ENCODE results near the gene TGFBR2.

TGFBR2 gene

DNA sequence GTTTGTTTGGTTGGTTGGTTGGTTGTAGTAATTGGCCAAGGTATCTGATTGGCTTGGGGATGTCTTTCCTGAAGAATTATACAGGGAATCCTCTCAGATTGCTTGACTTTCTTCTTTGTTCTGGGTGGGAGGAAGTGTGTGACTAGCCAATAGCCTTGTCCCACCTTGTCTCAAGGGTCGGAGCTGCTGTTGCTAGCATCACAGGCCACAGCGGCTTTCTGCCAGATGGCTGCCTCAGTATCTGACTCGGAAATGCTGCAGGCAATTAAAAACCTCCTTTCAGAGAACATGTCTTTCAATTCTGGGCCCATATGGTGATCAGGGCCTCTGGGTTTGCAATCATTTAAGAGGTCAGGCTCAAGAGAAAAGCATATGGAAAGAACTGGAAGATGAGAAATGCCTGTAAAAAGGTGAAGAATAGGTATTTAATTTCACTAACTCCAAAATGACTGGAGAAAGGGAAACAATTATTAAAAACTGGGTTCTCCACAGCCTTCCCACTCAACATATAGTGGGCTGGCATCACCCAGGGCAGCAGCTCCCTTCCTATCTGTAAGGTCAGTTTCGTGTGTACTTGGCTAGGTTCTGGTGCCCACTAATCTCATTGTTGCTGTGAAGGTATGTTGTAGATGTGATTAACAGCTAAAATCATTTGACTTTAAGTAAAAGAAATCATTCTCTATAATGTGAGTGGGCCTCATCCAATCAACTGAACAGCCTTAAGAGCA is 32.4 kb downstream of the TGFBR2 start:
- in situ Hi-C loops (cut with HindIII; ENCODE audit: low sequenced_read_pairs) = no loop called here
- no peak overlapping the region for H3K4me3 ChIP-seq (ENCODE audit: low read depth, low read length)
- TF ChIP-seq CTCF (IDR thresholded peaks at IDR 0.05; ENCODE audit: low read depth, low read length) = no peak
- DNase-seq (ENCODE audit: low read depth, low spot score) = no peak

DNA sequence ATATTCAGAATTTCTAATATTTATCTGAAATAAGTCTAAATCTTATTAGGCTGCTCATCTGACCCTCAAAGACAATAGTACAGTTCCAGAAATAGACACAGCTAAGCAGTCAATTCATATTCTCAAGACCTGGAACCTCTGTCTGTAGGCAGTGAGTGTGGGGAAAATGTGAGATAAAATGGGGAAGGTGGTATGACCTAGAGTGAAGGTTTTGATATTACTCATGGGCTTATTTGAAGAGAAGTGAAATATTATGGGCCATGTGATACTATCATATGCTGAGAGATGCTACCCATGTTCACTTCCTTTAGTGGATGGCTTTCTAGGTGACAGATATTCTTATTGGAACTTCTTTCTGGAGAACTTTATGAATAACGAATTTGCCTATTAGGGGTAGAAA is 33.5 kb downstream of the TGFBR2 start:
- TF ChIP-seq CTCF (IDR thresholded peaks at IDR 0.05; ENCODE audit: low read depth, low read length) = no peak
- no peak overlapping the region for H3K4me3 ChIP-seq (ENCODE audit: low read depth, low read length)
- in situ Hi-C loops (cut with HindIII; ENCODE audit: low sequenced_read_pairs) = no loop called here
- no peak for DNase-seq (ENCODE audit: low read depth, low spot score)

DNA sequence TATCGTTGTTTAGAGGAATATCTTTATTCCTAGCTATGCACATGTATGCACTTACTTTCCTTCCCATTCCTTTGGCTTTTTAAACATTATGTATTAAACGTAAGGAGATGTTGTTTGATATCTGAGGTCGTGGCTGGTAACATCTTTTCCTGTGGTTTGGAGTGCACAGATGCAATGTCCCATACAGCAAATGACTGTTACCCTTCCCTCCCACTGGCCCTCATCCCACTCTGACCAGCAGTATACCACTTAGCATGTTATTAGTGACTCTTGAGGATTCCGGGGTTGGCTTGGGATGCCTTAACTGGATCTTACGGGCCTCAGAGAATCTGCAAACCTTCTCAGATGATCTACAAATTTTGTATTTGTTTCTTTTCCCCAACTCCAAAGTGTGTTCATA is 34.5 kb downstream of the TGFBR2 start:
- DNase-seq (ENCODE audit: low read depth, low spot score) = no peak
- H3K4me3 ChIP-seq (ENCODE audit: low read depth, low read length) = no peak overlapping the region
- TF ChIP-seq CTCF (IDR thresholded peaks at IDR 0.05; ENCODE audit: low read depth, low read length) = no peak
- in situ Hi-C loops (cut with HindIII; ENCODE audit: low sequenced_read_pairs) = no loop called here

GRCh38 chr3:30641416-30642251 is 35.2 kb downstream of the TGFBR2 start:
- DNase-seq (ENCODE audit: low read depth, low spot score) = no peak
- TF ChIP-seq CTCF (IDR thresholded peaks at IDR 0.05; ENCODE audit: low read depth, low read length) = no peak
- in situ Hi-C loops (cut with HindIII; ENCODE audit: low sequenced_read_pairs) = no loop called here
- no peak overlapping the region for H3K4me3 ChIP-seq (ENCODE audit: low read depth, low read length)

DNA sequence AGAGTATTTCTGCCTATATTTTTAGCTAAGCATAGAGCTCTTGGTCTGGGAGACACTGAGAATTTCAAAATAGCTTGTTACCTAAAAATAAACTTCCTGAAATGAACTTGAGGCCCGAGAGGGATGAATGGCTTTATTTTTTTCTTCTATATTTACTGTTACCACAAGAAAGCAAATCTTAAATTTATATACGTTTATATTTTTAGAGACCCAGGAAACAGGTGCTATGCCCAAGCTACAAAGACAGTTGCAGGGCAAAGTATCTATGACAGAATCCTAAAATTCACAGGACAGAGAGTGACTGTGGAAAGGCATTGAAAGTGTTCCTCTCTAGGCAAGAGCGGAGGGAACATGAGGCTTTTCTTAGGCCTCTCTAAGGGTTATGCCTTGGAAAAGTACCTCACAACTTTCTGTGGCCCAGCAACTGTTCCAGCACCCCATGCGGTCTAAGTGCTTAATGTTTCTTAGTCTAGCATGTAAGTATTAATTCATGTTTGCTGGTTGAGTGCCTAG is 36.5 kb downstream of the TGFBR2 start:
- no peak for DNase-seq (ENCODE audit: low read depth, low spot score)
- no peak for TF ChIP-seq CTCF (IDR thresholded peaks at IDR 0.05; ENCODE audit: low read depth, low read length)
- H3K4me3 ChIP-seq (ENCODE audit: low read depth, low read length) = no peak overlapping the region
- in situ Hi-C loops (cut with HindIII; ENCODE audit: low sequenced_read_pairs) = no loop called here

DNA sequence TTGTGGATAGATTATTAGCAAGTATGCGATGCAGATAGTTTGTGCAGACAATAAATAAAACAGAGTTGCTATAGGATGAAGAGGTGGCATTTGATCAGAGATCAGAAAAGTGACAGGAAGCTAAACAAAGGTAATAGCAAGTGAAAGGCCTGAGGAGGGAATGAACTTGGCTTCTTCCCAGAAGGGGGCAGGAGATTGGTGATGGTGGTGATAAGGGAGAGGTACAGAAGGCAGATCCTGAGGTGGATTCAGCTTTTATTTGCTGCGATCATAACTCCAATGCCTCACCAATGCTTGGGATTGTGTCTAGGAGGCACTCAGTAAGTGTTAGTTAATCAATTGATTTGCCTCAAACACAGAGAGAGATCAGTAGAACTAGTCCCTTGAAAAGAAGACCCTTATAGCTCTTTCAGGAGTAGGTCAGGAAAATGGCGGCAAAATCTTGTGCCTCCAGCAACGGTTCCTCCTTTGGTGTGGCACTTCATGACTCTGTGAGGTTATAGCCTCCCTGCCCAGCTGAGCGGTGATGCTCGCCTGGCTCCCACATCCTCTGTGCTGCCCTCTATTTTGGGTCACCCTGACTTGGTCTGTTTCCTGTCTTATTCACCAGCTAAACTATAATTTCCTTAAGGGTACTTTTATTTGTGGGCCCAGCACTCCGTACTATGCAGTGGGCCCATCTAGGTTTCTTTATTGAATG is 37.5 kb downstream of the TGFBR2 start:
- TF ChIP-seq CTCF (IDR thresholded peaks at IDR 0.05; ENCODE audit: low read depth, low read length) = no peak
- in situ Hi-C loops (cut with HindIII; ENCODE audit: low sequenced_read_pairs) = no loop called here
- DNase-seq (ENCODE audit: low read depth, low spot score) = no peak
- H3K4me3 ChIP-seq (ENCODE audit: low read depth, low read length) = no peak overlapping the region

All from astrocyte of the spinal cord (primary cell).